RWPE2 (cell line): ENCODE measurements around the gene LRRC61.
A peak's percentile ranks its signal among the peaks of the same experiment; 100 is the strongest.

Experiments used
- ATAC-seq: fragments of 200-7000 bp; cut with Tn5 transposase; 3 replicates; pipeline ENCODE4 v1.9.1; 2021; ENCODE audit warnings: low read depth
- DNase-seq: peaks from one replicate; pipeline ENCODE4 v3.0.0-alpha.2; 2020; ENCODE audit warnings: low spot score
- H3K27ac ChIP-seq: fragments of 450-650 bp; 2 replicates; pipeline ENCODE4 v1.5.1; 2017; ENCODE audit warnings: mild to moderate bottlenecking; ENCODE audit not compliant: poor library complexity, severe bottlenecking
- H3K27me3 ChIP-seq: fragments of 250-450 bp; sonication (Bioruptor Pico); 2 replicates; pipeline ENCODE4 v1.5.1; 2021; ENCODE audit warnings: mild to moderate bottlenecking, moderate library complexity; ENCODE audit not compliant: insufficient read depth, poor library complexity, severe bottlenecking
- H3K36me3 ChIP-seq: fragments of 250-450 bp; sonication (Bioruptor Pico); 2 replicates; pipeline ENCODE4 v1.5.1; 2020; ENCODE audit warnings: low read depth, mild to moderate bottlenecking, moderate library complexity
- H3K4me1 ChIP-seq: fragments of 250-450 bp; sonication (Bioruptor Pico); 2 replicates; pipeline ENCODE4 v1.5.1; 2021; ENCODE audit warnings: mild to moderate bottlenecking, moderate library complexity; ENCODE audit not compliant: insufficient read depth, poor library complexity, severe bottlenecking
- H3K4me3 ChIP-seq: fragments of 250-450 bp; sonication (Bioruptor Pico); 2 replicates; pipeline ENCODE4 v1.5.1; 2021; ENCODE audit warnings: mild to moderate bottlenecking, moderate library complexity; ENCODE audit not compliant: severe bottlenecking
- H3K9me3 ChIP-seq: fragments of 250-450 bp; sonication (Bioruptor Pico); 2 replicates; pipeline ENCODE4 v1.5.1; 2021; ENCODE audit warnings: mild to moderate bottlenecking, moderate library complexity; ENCODE audit not compliant: severe bottlenecking
- CTCF ChIP-seq: fragments of 450-650 bp; IDR thresholded peaks from one replicate; pipeline ENCODE4 v1.5.1; 2017; ENCODE audit warnings: mild to moderate bottlenecking, moderate library complexity; ENCODE audit not compliant: poor library complexity, severe bottlenecking

The LRRC61 gene

GRCh38 chr7:150332852-150333635, 9.9 kb downstream of the LRRC61 start:
- DNase-seq (no peak), ATAC-seq (0 out of 3 replicates have a peak, but pooled peaks have one; percentile 39)
- Histone ChIP-seq H3K36me3 (peaks cover 6% of the 10 kb centered on the region; the same call in 1 of the 2 replicates), H3K4me3 (no peak overlapping the region), H3K27ac (no peak overlapping the region), H3K27me3 (no peaks in the 10 kb centered on the region), H3K4me1 (no peaks in the 10 kb centered on the region), H3K9me3 (no peaks in the 10 kb centered on the region)
- no peak for TF ChIP-seq CTCF

GRCh38 chr7:150333659-150334058, 10.5 kb downstream of the LRRC61 start:
- H3K27me3 ChIP-seq: no peaks in the 10 kb centered on the region
- no peak for TF ChIP-seq CTCF
- H3K27ac ChIP-seq: no peak overlapping the region
- H3K36me3 ChIP-seq: 0 out of 2 replicates have a peak, but pooled peaks cover 3% of the 10 kb centered on the region
- no peak overlapping the region for H3K4me3 ChIP-seq
- H3K4me1 ChIP-seq: no peaks in the 10 kb centered on the region
- ATAC-seq: no peak
- DNase-seq: no peak
- no peaks in the 10 kb centered on the region for H3K9me3 ChIP-seq

GRCh38 chr7:150334108-150334507, 11.0 kb downstream of the LRRC61 start:
- Histone ChIP-seq H3K27me3 (no peaks in the 10 kb centered on the region), H3K36me3 (no peaks in the 10 kb centered on the region), H3K4me1 (no peaks in the 10 kb centered on the region), H3K4me3 (no peak overlapping the region), H3K9me3 (no peaks in the 10 kb centered on the region), H3K27ac (no peak overlapping the region)
- DNase-seq: no peak
- no peak for ATAC-seq
- no peak for TF ChIP-seq CTCF

- no peak for ATAC-seq
- no peak for TF ChIP-seq CTCF
- no peak overlapping the region for H3K4me3 ChIP-seq
These were observed 12.1 kb downstream of the LRRC61 start for GRCh38 chr7:150335108-150335773.

GRCh38 chr7:150335774-150336112, 12.6 kb downstream of the LRRC61 start:
- Histone ChIP-seq H3K4me3 (no peak overlapping the region), H3K27me3 (peaks cover 9% of the 10 kb centered on the region), H3K4me1 (no peaks in the 10 kb centered on the region), H3K27ac (no peak overlapping the region), H3K36me3 (no peaks in the 10 kb centered on the region), H3K9me3 (no peaks in the 10 kb centered on the region)
- ATAC-seq (no peak), DNase-seq (no peak)
- no peak for TF ChIP-seq CTCF

More at GRCh38 chr7:150335108-150335773, 12.1 kb downstream of the LRRC61 start:
- Histone ChIP-seq H3K9me3 (no peaks in the 10 kb centered on the region), H3K27me3 (peaks cover 4% of the 10 kb centered on the region), H3K27ac (no peak overlapping the region), H3K4me1 (no peaks in the 10 kb centered on the region), H3K36me3 (no peaks in the 10 kb centered on the region)
- no peak for DNase-seq
